ENCODE results near the gene RBM38.

Gene RBM38

GRCh38 chr20:57443349-57444265, 52.4 kb downstream of the RBM38 start:
- no peak for DNase-seq (ENCODE audit: low spot score)
- TF ChIP-seq, protein P1, sequence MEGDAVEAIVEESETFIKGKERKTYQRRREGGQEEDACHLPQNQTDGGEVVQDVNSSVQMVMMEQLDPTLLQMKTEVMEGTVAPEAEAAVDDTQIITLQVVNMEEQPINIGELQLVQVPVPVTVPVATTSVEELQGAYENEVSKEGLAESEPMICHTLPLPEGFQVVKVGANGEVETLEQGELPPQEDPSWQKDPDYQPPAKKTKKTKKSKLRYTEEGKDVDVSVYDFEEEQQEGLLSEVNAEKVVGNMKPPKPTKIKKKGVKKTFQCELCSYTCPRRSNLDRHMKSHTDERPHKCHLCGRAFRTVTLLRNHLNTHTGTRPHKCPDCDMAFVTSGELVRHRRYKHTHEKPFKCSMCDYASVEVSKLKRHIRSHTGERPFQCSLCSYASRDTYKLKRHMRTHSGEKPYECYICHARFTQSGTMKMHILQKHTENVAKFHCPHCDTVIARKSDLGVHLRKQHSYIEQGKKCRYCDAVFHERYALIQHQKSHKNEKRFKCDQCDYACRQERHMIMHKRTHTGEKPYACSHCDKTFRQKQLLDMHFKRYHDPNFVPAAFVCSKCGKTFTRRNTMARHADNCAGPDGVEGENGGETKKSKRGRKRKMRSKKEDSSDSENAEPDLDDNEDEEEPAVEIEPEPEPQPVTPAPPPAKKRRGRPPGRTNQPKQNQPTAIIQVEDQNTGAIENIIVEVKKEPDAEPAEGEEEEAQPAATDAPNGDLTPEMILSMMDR (IDR thresholded peaks at IDR 0.05; ENCODE audit: extremely low read depth, missing control alignments): no peak

GRCh38 chr20:57444394-57445048, 53.3 kb downstream of the RBM38 start:
- TF ChIP-seq, protein P1 (IDR thresholded peaks at IDR 0.05; ENCODE audit: extremely low read depth, missing control alignments): no peak
- no peak for DNase-seq (ENCODE audit: low spot score)

DNA sequence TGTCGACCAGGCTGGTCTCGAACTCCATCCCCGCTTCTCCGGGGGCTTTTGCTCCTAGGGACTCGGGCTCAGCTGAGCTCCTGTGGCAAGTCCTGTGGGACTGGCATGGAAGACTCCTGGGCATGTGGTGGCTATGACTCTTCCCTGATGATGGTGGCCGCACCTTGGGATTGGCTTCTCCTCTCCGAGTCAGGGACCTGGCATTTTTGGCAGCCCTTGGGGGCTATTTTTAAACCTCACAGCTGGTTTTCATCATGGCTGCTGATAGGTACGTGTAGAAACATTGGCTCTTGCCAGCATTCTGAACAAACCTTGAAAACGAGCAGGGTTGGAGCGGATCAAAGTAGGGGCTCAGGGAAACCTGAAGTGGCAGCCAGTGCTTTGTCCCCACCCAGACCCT, 54.1 kb downstream of the RBM38 start:
- no peak for DNase-seq (ENCODE audit: low spot score)
- TF ChIP-seq, protein P1 (IDR thresholded peaks at IDR 0.05; ENCODE audit: extremely low read depth, missing control alignments): no peak

DNA sequence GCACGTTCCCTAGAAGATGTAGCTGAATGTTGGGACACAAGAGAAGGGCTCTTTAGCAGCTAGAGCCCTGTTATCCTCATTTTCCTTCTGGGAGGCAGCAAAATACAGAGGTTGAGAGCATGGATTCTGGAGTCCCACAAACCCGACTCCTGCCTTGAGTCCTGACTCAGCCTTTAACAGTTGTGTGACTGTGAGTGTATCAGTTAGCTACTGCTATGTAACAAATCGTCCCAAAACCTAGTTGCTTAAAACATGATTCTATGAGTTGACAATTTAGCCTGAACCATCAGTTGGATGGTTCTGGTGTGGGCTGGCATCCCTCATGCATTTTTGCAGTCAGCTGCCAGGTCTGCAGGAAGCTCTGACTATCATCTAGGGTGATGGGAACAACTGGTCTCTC, 54.6 kb downstream of the RBM38 start:
- TF ChIP-seq, protein P1 (IDR thresholded peaks at IDR 0.05; ENCODE audit: extremely low read depth, missing control alignments): no peak

GRCh38 chr20:57448764-57449354, 57.7 kb downstream of the RBM38 start:
- TF ChIP-seq, protein P1 (IDR thresholded peaks at IDR 0.05; ENCODE audit: extremely low read depth, missing control alignments): no peak
- no peak for DNase-seq (ENCODE audit: low spot score)

More for the DNA sequence above, 54.6 kb downstream of the RBM38 start:
- no peak for DNase-seq (ENCODE audit: low spot score)

DNA sequence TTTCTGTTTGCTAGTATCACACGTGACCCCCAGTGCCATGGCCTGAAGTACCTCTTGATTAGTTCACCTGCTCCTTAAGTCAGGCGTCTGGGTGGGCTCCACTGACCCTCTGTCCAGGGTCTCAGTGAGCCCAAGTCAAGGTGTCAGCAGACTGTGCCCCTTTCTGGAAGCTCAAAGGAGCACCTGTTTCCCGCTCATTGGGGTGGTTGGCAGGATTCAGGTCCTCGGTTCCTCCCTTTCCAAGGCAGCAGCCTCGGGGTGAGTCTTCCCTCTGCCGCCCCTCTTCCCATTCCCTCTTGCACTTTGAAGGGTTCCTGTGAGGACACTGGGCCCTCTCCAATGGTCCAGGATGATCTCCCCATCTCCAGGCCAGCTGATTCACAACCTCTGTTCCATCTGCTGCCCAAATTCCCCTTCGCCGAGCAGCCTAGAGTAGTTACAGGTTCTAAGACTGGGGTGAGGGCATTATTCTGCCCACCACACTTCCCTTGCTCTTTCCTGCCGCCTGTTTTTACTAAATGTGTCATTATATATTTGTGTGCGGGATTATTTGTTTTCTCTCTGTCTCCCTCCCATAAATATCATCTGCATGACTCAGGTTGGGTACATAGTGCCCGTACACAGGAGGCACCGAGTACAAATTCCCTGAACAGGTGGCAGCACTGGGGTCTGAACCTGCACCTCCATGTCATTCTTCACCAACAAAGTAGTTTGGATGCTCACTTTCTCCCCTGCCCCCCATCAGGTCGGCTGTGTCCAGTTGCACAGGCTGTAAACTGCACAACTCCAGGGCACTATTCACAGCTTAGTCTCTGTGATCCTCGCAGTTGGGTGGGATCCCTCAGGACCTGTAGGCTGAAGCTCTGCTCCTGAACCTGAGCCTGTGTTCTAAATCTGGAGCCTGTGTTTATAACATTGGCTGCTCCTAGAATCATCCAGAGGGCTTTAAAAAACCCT, 58.5 kb downstream of the RBM38 start:
- no peak for DNase-seq (ENCODE audit: low spot score)
- TF ChIP-seq, protein P1 (IDR thresholded peaks at IDR 0.05; ENCODE audit: extremely low read depth, missing control alignments): no peak

Data from GM20000 (cell line).